AG20443 (cell line): Measurements from ENCODE around the gene DEPDC5.

Source experiments
- DNase-seq: peaks from one replicate; pipeline ENCODE4 v3.0.0; 2012; ENCODE audit warnings: low spot score, mixed read lengths

DEPDC5 gene

DNA sequence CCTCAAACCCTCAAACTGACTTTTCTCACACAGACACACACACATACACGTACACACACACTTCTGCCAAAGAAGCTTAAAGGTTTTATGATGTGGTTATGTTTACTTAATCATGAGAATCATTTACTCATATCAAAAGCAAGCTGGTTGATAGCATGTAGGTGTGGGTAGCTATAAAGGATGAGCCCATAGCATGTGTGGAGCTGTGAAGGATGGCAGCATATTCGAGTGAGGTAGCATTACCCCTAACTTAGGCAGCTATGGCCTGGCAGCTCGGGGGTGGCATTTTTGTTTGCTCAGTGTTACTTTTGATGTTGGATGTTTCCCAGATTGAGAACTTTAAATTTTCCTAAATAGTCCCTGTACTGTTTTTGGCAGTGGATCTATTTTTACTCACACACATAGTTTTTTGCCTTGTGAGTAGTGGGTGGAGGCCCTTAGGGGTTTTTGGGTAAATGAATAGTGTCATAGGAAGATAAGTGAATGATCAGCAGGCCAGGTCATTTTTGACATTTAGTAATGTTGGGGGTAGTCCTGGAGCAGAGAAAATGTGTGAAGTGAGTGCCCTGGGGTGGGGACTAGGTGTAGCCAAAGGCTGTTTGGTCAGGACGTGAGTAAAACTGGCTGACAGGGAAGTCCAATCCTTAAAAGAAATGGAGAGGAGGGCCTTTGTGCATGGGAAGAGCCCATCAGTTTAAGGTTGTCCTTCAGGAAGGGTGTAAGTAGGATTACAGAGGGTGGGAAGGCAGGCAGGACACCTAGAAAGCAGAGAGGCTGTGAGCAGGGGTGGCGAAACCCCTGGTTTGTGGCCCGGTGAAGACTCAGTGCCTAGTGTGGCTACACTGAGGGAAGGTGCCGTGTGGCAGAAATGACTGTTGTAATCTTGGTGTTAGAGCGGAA is 197.6 kb downstream of the DEPDC5 start:
- no peak for DNase-seq

DNA sequence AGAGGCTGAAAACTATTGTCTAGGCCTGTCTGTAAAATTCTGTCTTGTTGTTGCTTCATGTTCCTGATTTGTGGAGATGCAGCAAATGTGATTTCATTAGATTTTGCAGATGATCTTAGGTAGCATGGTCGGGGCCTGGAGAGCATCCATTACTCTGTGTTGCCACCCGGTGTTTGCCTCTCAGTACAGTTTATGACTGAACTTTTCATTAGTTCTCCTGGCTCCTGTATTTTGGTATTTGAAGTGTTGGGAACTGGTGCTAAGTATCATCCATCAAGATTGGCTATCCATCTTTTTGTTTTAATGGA is 198.2 kb downstream of the DEPDC5 start:
- DNase-seq, result no peak

DNA sequence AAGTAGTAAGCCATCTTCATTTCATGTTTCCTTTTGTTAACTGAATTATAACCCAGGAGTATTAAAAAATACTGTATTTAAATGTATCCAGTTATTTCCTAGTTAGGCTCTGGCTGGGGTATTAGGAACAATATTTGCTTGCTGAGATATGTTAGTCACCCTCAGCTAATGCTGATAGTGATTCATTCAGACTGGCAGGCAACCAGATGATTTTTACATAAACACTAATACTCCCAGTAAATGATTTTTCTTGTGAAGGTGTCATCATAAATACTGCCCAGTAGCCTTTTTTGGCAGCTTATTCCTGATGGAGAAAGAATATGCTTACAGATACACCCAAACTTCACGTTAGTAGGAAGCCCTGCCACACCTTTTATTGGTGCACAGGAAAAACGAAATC is 198.7 kb downstream of the DEPDC5 start:
- DNase-seq, result peak; percentile 72

DNA sequence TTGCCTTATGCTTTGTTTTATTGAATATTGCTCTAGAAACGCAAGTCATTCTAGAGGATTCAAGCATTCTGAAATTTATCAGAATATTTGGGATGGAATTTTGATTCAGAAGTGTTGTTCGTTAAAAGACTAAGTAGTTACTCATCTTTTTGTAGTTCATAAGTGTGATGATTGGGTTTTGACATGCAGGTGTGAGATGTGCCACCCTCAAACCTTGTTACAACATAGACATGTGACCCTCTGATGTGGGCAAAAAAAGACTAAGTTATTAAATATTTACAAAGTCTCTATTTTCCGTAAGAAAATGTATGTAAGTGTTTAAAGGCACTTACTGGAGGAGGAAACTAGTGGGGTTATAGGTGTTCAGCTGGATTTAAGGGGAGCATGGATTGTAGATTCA is 199.4 kb downstream of the DEPDC5 start:
- no peak for DNase-seq

DNA sequence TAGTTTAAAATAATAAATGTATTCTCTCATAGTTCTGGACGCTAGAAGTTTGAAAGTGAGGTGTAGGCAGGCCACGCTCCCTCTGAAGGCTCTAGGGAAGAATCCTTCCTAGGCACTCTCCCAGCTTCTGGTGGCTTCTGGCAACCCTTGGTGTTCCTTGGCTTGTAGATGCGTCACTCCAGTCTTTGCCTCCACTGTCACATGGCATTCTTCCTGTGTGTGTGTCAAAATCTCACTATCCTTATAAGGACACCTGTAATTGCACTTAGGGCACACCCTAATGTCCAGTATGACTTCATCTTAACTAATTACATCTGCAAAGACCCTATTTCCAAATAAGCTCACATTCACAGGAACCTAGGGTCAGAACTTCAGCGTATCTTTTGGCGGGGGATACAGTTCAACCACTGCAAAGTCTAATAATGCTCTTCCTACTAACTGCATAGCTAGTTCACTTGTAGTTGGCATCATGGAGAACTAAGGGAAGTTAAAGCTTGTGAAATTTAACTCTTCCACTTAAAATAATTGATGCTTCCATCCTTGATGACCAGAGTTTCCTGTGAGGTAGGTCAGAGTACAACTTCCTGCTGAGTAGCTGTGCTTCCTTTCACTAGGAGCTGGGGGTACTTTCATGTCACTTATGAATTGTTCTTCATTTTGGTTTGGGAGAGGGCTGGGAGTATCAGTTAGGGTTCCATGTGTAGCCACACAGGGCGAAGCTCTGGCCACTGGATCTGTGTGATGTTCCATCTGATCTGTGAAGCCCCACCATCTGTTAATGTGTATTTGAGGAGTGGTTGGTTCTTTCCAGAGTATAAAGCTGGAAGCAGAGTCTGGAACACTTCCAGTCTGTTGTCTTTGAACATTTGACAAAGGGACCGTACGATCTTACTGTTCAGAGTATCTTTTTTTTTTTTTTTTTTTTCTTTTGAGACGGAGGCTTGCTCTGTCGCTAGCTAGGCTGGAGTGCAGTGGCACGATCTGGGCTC is 201.0 kb downstream of the DEPDC5 start:
- DNase-seq, result no peak

DNA sequence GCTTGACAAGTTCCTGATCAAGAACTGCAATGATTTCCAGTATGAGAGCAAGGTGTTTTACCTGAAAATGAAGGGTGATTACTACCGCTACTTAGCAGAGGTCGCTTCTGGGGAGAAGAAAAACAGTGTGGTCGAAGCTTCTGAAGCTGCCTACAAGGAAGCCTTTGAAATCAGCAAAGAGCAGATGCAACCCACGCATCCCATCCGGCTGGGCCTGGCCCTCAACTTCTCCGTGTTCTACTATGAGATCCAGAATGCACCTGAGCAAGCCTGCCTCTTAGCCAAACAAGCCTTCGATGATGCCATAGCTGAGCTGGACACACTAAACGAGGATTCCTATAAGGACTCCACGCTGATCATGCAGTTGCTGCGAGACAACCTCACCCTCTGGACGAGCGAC is 202.5 kb downstream of the DEPDC5 start:
- no peak for DNase-seq
